ENCODE results near the gene FRAT1. TPM values are rescaled to one million over a fixed set of nuclear protein-coding genes. Genes with fewer than 3 reads are reported as not detected.
A peak's percentile ranks its signal among the peaks of the same experiment; 100 is the strongest.

The FRAT1 gene
- polyA plus RNA-seq, 3 donors = 17.0 to 34.4 (median 31.2) TPM

- Histone ChIP-seq H4K20me1 (ENCODE audit: insufficient read depth, low read length) (no peaks in the 10 kb centered on the region), H2AFZ (ENCODE audit: insufficient read depth, low read depth, low read length, poor library complexity, severe bottlenecking) (no peak overlapping the region)
- intact Hi-C loops (cut with micrococcal nuclease) = loop anchor here in 1 of 2 donors (5.0 kb wide), 1 partner anchor 55 kb away; the partner anchor contains the start of gene FRAT2
These were observed 41.5 kb upstream of the FRAT1 start for GRCh38 chr10:97277551-97277950.

GRCh38 chr10:97278491-97278989 is 40.5 kb upstream of the FRAT1 start:
- H3K27ac Mint-ChIP-seq = peak overlapping the region; percentile 68 to 90 (median 75)
- H3K4me1 Mint-ChIP-seq = peaks cover 34% of the 10 kb centered on the region
- peak overlapping the region in 1 of 2 donors; percentile 79 for H3K27ac ChIP-seq (ENCODE audit: low read depth in 1 of 2, low read length in 2 of 2)
- H3K27me3 ChIP-seq (ENCODE audit: control insufficient read depth in 2 of 2, insufficient read depth in 2 of 2, low read length in 2 of 2) = no peaks in the 10 kb centered on the region
- peak; percentile 75 for TF ChIP-seq CTCF (IDR thresholded peaks at IDR 0.05)
- H3K79me2 ChIP-seq (ENCODE audit: insufficient read depth, low read length) = peaks cover 77% of the 10 kb centered on the region
- peaks cover 0 to 8% of the 10 kb centered on the region in 2 donors for H3K36me3 Mint-ChIP-seq
- peaks cover 0 to 2% (median 0%) of the 10 kb centered on the region in 3 donors for H3K27me3 Mint-ChIP-seq (ENCODE audit: low read depth in 3 of 3)
- H3K4me3 ChIP-seq (replicated peaks in 1 of 3; ENCODE audit: low read depth in 2 of 3, low read length in 3 of 3) = no peak overlapping the region
- DNase-seq = peak; percentile 27 to 63 (median 54)
- H3K9me3 ChIP-seq (replicated peaks in 1 of 2; ENCODE audit: control insufficient read depth in 1 of 2, insufficient read depth in 1 of 2, low read length in 2 of 2) = no peaks in the 10 kb centered on the region
- H3K9ac ChIP-seq (ENCODE audit: insufficient read depth, low read length, poor library complexity, severe bottlenecking) = no peak overlapping the region
- H2AFZ ChIP-seq (ENCODE audit: insufficient read depth, low read depth, low read length, poor library complexity, severe bottlenecking) = no peak overlapping the region
- no peaks in the 10 kb centered on the region for H3K9me3 Mint-ChIP-seq
- H3K4me3 Mint-ChIP-seq = no peak overlapping the region
- intact Hi-C loops (cut with micrococcal nuclease) = loop anchor here in 1 of 2 donors (5.0 kb wide), 1 partner anchor 54 kb away; the partner anchor contains the start of gene FRAT2
- peaks cover 21 to 27% of the 10 kb centered on the region in 2 donors for H3K4me1 ChIP-seq (ENCODE audit: control insufficient read depth in 1 of 2, insufficient read depth in 2 of 2, low read length in 2 of 2)
- no peaks in the 10 kb centered on the region for H4K20me1 ChIP-seq (ENCODE audit: insufficient read depth, low read length)
- peak overlapping the region; percentile 6 for H3K4me2 ChIP-seq (replicated peaks; ENCODE audit: extremely low read depth, low read length, poor library complexity, severe bottlenecking)
- H3K36me3 ChIP-seq (replicated peaks in 1 of 2; ENCODE audit: control insufficient read depth in 1 of 2, insufficient read depth in 2 of 2, low read length in 2 of 2) = no peaks in the 10 kb centered on the region

More at GRCh38 chr10:97277551-97277950, 41.5 kb upstream of the FRAT1 start:
- H3K79me2 ChIP-seq (ENCODE audit: insufficient read depth, low read length) = peaks cover 76% of the 10 kb centered on the region
- no peak for TF ChIP-seq CTCF (IDR thresholded peaks at IDR 0.05)
- Mint-ChIP-seq H3K27me3 (ENCODE audit: low read depth in 3 of 3) (peaks cover 0 to 2% (median 0%) of the 10 kb centered on the region in 3 donors), H3K36me3 (peaks cover 0 to 12% of the 10 kb centered on the region in 2 donors), H3K4me3 (no peak overlapping the region), H3K4me1 (peaks cover 34% of the 10 kb centered on the region), H3K27ac (peak overlapping the region in 2 of 7 donors; percentile 17 to 23), H3K9me3 (no peaks in the 10 kb centered on the region)
- H3K4me3 ChIP-seq (replicated peaks in 1 of 3; ENCODE audit: low read depth in 2 of 3, low read length in 3 of 3) = no peak overlapping the region
- H3K27me3 ChIP-seq (ENCODE audit: control insufficient read depth in 2 of 2, insufficient read depth in 2 of 2, low read length in 2 of 2) = no peaks in the 10 kb centered on the region
- no peak overlapping the region for H3K9ac ChIP-seq (ENCODE audit: insufficient read depth, low read length, poor library complexity, severe bottlenecking)
- no CpG with 5 or more reads among the region's 1 CpG for WGBS (ENCODE audit: insufficient coverage)
- H3K36me3 ChIP-seq (replicated peaks in 1 of 2; ENCODE audit: control insufficient read depth in 1 of 2, insufficient read depth in 2 of 2, low read length in 2 of 2) = no peaks in the 10 kb centered on the region
- no peak overlapping the region for H3K4me2 ChIP-seq (replicated peaks; ENCODE audit: extremely low read depth, low read length, poor library complexity, severe bottlenecking)
- no peak overlapping the region for H3K27ac ChIP-seq (ENCODE audit: low read depth in 1 of 2, low read length in 2 of 2)
- H3K9me3 ChIP-seq (replicated peaks in 1 of 2; ENCODE audit: control insufficient read depth in 1 of 2, insufficient read depth in 1 of 2, low read length in 2 of 2) = no peaks in the 10 kb centered on the region
- no peak for DNase-seq
- peaks cover 21 to 27% of the 10 kb centered on the region in 2 donors for H3K4me1 ChIP-seq (ENCODE audit: control insufficient read depth in 1 of 2, insufficient read depth in 2 of 2, low read length in 2 of 2)
